ENCODE measurements around the gene MBD5. TPM values are rescaled to one million over a fixed set of nuclear protein-coding genes. Genes with fewer than 3 reads are reported as not detected.

Gene MBD5
- total RNA-seq, 4 donors from 2014 or later: 40.3 to 77.0 (median 50.4) TPM

DNA sequence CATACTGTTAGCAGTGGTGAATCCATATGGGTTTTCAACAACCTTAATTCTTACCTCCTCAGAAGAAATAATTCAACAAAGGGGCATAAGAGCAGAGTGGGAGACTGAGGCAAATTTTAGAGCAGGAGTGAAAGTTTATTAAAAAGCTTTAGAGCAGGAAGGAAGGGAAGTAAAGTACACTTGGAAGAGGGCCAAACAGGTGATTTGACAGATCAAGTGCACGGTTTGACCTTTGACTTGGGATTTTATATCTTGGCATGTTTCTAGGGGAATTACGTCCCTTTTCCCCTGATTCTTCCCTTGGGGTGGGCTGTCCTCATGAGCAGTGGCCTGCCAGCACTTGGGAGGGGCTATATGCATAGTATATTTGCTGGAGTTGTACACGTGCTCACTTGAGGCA, 280.5 kb downstream of the MBD5 start:
- Histone ChIP-seq H3K9me3 (no peaks in the 10 kb centered on the region), H3K4me3 (no peak overlapping the region), H3K4me1 (peaks cover 0 to 33% (median 3%) of the 10 kb centered on the region in 3 donors), H3K27me3 (no peaks in the 10 kb centered on the region), H3K36me3 (peaks cover 0 to 7% of the 10 kb centered on the region in 2 donors), H3K27ac (no peak overlapping the region)
- no peak for TF ChIP-seq POLR2A (IDR thresholded peaks at IDR 0.05)
- TF ChIP-seq EP300 (IDR thresholded peaks at IDR 0.05): no peak
- TF ChIP-seq, protein P1, sequence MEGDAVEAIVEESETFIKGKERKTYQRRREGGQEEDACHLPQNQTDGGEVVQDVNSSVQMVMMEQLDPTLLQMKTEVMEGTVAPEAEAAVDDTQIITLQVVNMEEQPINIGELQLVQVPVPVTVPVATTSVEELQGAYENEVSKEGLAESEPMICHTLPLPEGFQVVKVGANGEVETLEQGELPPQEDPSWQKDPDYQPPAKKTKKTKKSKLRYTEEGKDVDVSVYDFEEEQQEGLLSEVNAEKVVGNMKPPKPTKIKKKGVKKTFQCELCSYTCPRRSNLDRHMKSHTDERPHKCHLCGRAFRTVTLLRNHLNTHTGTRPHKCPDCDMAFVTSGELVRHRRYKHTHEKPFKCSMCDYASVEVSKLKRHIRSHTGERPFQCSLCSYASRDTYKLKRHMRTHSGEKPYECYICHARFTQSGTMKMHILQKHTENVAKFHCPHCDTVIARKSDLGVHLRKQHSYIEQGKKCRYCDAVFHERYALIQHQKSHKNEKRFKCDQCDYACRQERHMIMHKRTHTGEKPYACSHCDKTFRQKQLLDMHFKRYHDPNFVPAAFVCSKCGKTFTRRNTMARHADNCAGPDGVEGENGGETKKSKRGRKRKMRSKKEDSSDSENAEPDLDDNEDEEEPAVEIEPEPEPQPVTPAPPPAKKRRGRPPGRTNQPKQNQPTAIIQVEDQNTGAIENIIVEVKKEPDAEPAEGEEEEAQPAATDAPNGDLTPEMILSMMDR (IDR thresholded peaks at IDR 0.05): no peak
- no peak for TF ChIP-seq POLR2AphosphoS5 (IDR thresholded peaks at IDR 0.05)
- no peak for ATAC-seq
- WGBS, 2 donors (ENCODE audit: low coverage in 1 of 2): 52 to 68% methylated on average over 3 of the region's 3 CpGs

DNA sequence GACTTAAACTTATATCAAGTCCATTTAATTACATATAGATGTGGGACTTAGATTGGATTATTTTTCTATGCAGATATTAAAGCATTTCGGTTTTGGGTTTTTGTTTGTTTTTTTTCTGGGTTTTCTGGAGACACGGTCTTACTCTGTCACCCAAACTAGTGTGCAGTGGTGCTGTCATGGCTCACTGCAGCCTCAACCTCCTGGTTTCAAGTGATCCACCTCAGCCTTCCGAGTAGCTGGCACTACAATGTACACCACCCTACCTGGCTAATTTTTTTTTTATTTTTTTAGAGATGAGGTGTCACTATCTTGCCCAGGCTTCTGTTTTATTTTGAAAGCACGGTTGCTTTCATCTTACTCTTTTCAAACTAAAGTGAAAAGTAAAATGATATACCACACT, 281.6 kb downstream of the MBD5 start:
- Histone ChIP-seq H3K27me3 (no peaks in the 10 kb centered on the region), H3K9me3 (no peaks in the 10 kb centered on the region), H3K4me3 (no peak overlapping the region), H3K4me1 (peaks cover 0 to 33% (median 3%) of the 10 kb centered on the region in 3 donors), H3K36me3 (peaks cover 0 to 7% of the 10 kb centered on the region in 2 donors), H3K27ac (no peak overlapping the region)
- ATAC-seq: no peak
- no peak for TF ChIP-seq POLR2AphosphoS5 (IDR thresholded peaks at IDR 0.05)
- no peak for TF ChIP-seq EP300 (IDR thresholded peaks at IDR 0.05)
- TF ChIP-seq, protein P1 (IDR thresholded peaks at IDR 0.05): no peak
- no peak for TF ChIP-seq POLR2A (IDR thresholded peaks at IDR 0.05)
- WGBS, 2 donors (ENCODE audit: low coverage in 1 of 2): 83 to 92% methylated on average over 3 to 4 of the region's 4 CpGs

DNA sequence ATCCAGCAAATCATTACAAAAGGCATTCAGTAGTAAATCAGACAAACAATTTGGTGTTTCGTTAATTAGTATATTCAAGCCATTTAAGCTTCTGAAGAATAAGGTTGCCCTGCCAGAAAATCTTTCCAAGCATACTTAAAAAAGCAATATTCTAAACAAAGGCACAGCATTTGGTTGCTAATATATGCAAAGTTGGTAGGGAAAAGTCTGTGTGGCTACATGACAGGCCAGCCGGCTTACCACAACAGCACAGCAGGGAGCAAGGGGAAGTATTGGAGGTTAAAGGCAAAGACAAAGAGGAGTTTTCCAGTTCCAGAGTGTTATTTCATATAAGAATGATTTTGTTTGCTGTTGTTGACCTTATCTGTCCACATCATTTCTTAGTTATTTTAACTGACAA, 282.3 kb downstream of the MBD5 start:
- no peaks in the 10 kb centered on the region for H3K9me3 ChIP-seq
- H3K4me3 ChIP-seq: no peak overlapping the region
- no peak overlapping the region for H3K27ac ChIP-seq
- no peak for ATAC-seq
- no peak for TF ChIP-seq POLR2AphosphoS5 (IDR thresholded peaks at IDR 0.05)
- TF ChIP-seq POLR2A (IDR thresholded peaks at IDR 0.05): no peak
- TF ChIP-seq, protein P1 (IDR thresholded peaks at IDR 0.05): no peak
- TF ChIP-seq EP300 (IDR thresholded peaks at IDR 0.05): no peak
- 90 to 93% methylated on average over 2 of the region's 2 CpGs for WGBS, 2 donors (ENCODE audit: low coverage in 1 of 2)
- no peaks in the 10 kb centered on the region for H3K27me3 ChIP-seq
- peaks cover 0 to 7% of the 10 kb centered on the region in 2 donors for H3K36me3 ChIP-seq
- peaks cover 0 to 33% (median 3%) of the 10 kb centered on the region in 3 donors for H3K4me1 ChIP-seq

DNA sequence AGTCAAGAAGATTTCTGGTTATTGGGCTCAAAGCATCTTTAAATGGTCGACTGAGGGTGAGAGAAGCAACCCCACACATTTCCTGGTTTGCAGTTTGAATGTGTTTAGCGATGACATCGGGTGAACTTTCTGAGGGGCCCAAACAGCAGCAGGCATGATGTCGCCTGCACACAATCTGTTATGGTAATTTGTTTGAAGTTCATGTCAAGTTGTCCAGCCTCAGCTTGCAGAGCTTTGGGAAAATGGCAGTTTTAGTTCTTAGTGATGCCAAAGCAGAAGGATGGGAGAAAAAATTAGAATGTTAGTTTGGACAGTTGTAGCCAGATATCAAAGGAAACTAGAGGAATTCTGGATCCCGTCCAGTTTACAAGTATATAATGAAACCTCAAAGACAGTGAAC, 284.6 kb downstream of the MBD5 start:
- 31 to 55% methylated on average over 5 of the region's 5 CpGs for WGBS, 2 donors (ENCODE audit: low coverage in 1 of 2)
- Histone ChIP-seq H3K36me3 (no peaks in the 10 kb centered on the region), H3K4me3 (no peak overlapping the region), H3K9me3 (no peaks in the 10 kb centered on the region), H3K27me3 (no peaks in the 10 kb centered on the region), H3K4me1 (peaks cover 0 to 29% (median 3%) of the 10 kb centered on the region in 3 donors), H3K27ac (no peak overlapping the region)
- TF ChIP-seq POLR2A (IDR thresholded peaks at IDR 0.05) (no peak), POLR2AphosphoS5 (IDR thresholded peaks at IDR 0.05) (no peak), EP300 (IDR thresholded peaks at IDR 0.05) (no peak)
- TF ChIP-seq, protein P1 (IDR thresholded peaks at IDR 0.05): no peak
- no peak for ATAC-seq

DNA sequence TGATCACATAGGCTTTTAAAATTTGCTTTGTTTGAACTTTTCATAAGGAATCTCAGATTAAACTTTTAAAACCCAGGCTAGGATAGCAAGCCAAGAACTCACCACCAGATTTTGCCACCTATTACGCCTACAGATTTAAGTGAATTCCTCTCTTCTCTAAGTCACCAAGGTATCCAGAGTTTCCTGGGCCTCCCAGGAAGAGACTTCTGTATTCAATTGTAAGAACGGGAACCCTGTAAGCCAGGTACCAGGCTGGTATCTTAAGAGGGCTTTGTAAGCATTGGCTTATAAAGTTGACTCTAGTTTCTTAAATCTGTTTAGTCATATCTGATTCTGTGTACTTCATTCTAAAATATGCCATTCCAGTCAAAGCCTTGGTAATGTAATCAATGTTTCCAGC, 285.1 kb downstream of the MBD5 start:
- peaks cover 0 to 23% (median under 1%) of the 10 kb centered on the region in 3 donors for H3K4me1 ChIP-seq
- no peak overlapping the region for H3K27ac ChIP-seq
- H3K9me3 ChIP-seq: no peaks in the 10 kb centered on the region
- TF ChIP-seq POLR2AphosphoS5 (IDR thresholded peaks at IDR 0.05): no peak
- TF ChIP-seq, protein P1 (IDR thresholded peaks at IDR 0.05): no peak
- no peak for TF ChIP-seq POLR2A (IDR thresholded peaks at IDR 0.05)
- TF ChIP-seq EP300 (IDR thresholded peaks at IDR 0.05): no peak
- 100% methylated on average over 2 of the region's 2 CpGs for WGBS, 2 donors (ENCODE audit: low coverage in 1 of 2)
- no peak overlapping the region for H3K4me3 ChIP-seq
- ATAC-seq: no peak
- H3K36me3 ChIP-seq: no peaks in the 10 kb centered on the region
- H3K27me3 ChIP-seq: no peaks in the 10 kb centered on the region
